ENCODE results near the gene NIPBL.
"Not testable (repeated sequence)": the region's sequence is repeated elsewhere in the genome, so short reads cannot be mapped to it uniquely, and the experiment has no call there.

- not testable (repeated sequence) for TF ChIP-seq CTCF, POLR2AphosphoS5 (IDR thresholded peaks at IDR 0.05)
These were observed 222.7 kb downstream of the NIPBL start for GRCh38 chr5:37099267-37099666.
